Upper lobe of left lung (tissue), 6 donors: ENCODE data around the gene PRR30. TPM values are rescaled to one million over a fixed set of nuclear protein-coding genes. Genes with fewer than 3 reads are reported as not detected.

ENCODE experiments used
- ATAC-seq, 2 donors: fragments of 200-7000 bp; cut with Tn5 transposase; one replicate each; pipeline ENCODE4 v1.9.1; 2022; ENCODE audit warnings: mild to moderate bottlenecking in 2 of 2, moderate library complexity in 2 of 2; ENCODE audit not compliant: low FRiP score in 2 of 2
- DNase-seq, 2 donors: peaks; one replicate each; pipeline ENCODE4 v3.0.0-alpha.2; 2019 to 2020
- H3K27ac ChIP-seq, 4 donors: fragments of 200-600 bp; sonication (generic); one replicate each; pipeline ENCODE4 v1.5.1; 2016 to 2019
- H3K27me3 ChIP-seq, 4 donors: fragments of 200-600 bp; sonication (generic); one replicate each; pipeline ENCODE4 v1.5.1; 2017 to 2019
- H3K36me3 ChIP-seq, 4 donors: fragments of 200-600 bp; sonication (generic); one replicate each; pipeline ENCODE4 v1.5.1; 2016 to 2019
- H3K4me1 ChIP-seq, 4 donors: fragments of 200-600 bp; sonication (generic); one replicate each; pipeline ENCODE4 v1.5.1; 2018 to 2019
- H3K4me3 ChIP-seq, 4 donors: fragments of 200-600 bp; sonication (generic); one replicate each; pipeline ENCODE4 v1.5.1; 2017 to 2019; ENCODE audit warnings: mild to moderate bottlenecking in 2 of 4, moderate library complexity in 1 of 4
- H3K9me3 ChIP-seq, 4 donors: fragments of 200-600 bp; sonication (generic); one replicate each; pipeline ENCODE4 v1.5.1; 2018 to 2019
- EP300 ChIP-seq, 4 donors: sonication (generic); formaldehyde crosslinking; IDR thresholded peaks; one replicate each; pipeline ENCODE4 v1.5.1; 2017; ENCODE audit warnings: antibody characterized with exemption in 4 of 4, control low read depth in 2 of 4
- POLR2A ChIP-seq, 4 donors: fragments of 450-650 bp; IDR thresholded peaks; one replicate each; pipeline ENCODE4 v1.5.1; 2016 to 2017; ENCODE audit warnings: antibody characterized with exemption in 4 of 4, mild to moderate bottlenecking in 2 of 4
- POLR2AphosphoS5 ChIP-seq, 2 donors: sonication (generic); formaldehyde crosslinking; IDR thresholded peaks; one replicate each; pipeline ENCODE4 v1.5.1; 2017; ENCODE audit warnings: antibody characterized with exemption in 2 of 2
- WGBS, 2 donors: methylation state at CpG; one replicate each; pipeline ENCODE4 v1.1.5; 2017 to 2018; 5-methylcytosine and 5-hydroxymethylcytosine counted together
- total RNA-seq, 6 donors: library from RNA; depleted of rRNA in 4 of 6; stranded (reverse); fragments of >200 nt in 4 of 6; gene quantifications; one replicate each; pipeline versions ENCODE4 v1.1.0 to v1.2.1, GENCODE V29; 2016 to 2021
- TF ChIP-seq, protein P1 (sequence below), 6 experiments: fragments of 450-650 bp in 4 of 6; fragments of 200-600 bp in 2 of 6; sonication (generic) in 2 of 6; IDR thresholded peaks; one replicate each; pipeline ENCODE4 v1.5.1; 2016 to 2019; ENCODE audit warnings: antibody characterized with exemption in 6 of 6
- donor health status: DM: no; HTN: no; CAD: no; lungs with moderate emphysema.
- donor health status: DM: no; HTN: yes; CAD: no; lungs with severe emphysema.

PRR30 gene
- total RNA-seq, 6 donors from 2014 or later: not detected

DNA sequence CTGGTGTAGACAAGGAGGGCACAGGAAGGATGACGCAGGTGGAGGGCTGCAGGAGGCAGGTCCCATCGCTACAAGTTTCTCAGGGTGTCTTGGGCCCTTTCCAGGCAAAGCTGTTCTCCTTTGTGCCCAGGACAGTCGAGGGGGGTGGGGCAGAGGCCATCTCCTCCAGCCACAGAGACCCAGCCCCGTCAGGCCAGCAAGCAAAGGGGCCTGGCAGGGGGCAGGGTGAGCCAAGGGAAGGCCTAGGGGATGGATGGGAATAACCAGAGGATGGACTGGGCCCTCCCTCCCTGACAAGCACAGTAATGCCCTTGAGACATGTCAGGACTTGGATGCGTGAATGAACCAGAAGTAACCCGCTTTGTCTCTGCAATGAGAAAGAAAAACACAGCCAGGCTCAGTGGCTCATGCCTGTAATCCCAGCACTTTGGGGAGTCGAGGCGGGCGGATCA, 15.9 kb upstream of the PRR30 start:
- Histone ChIP-seq H3K36me3 (no peaks in the 10 kb centered on the region), H3K27me3 (no peaks in the 10 kb centered on the region), H3K4me3 (no peak overlapping the region), H3K9me3 (no peaks in the 10 kb centered on the region), H3K4me1 (no peaks in the 10 kb centered on the region), H3K27ac (no peak overlapping the region)
- ATAC-seq: no peak
- WGBS, 2 donors: 76 to 86% methylated on average over 8 to 9 of the region's 9 CpGs
- no peak for DNase-seq
- TF ChIP-seq, protein P1, sequence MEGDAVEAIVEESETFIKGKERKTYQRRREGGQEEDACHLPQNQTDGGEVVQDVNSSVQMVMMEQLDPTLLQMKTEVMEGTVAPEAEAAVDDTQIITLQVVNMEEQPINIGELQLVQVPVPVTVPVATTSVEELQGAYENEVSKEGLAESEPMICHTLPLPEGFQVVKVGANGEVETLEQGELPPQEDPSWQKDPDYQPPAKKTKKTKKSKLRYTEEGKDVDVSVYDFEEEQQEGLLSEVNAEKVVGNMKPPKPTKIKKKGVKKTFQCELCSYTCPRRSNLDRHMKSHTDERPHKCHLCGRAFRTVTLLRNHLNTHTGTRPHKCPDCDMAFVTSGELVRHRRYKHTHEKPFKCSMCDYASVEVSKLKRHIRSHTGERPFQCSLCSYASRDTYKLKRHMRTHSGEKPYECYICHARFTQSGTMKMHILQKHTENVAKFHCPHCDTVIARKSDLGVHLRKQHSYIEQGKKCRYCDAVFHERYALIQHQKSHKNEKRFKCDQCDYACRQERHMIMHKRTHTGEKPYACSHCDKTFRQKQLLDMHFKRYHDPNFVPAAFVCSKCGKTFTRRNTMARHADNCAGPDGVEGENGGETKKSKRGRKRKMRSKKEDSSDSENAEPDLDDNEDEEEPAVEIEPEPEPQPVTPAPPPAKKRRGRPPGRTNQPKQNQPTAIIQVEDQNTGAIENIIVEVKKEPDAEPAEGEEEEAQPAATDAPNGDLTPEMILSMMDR (IDR thresholded peaks at IDR 0.05): no peak
- TF ChIP-seq POLR2A (IDR thresholded peaks at IDR 0.05): no peak
- no peak for TF ChIP-seq EP300 (IDR thresholded peaks at IDR 0.05)
- TF ChIP-seq POLR2AphosphoS5 (IDR thresholded peaks at IDR 0.05): no peak

DNA sequence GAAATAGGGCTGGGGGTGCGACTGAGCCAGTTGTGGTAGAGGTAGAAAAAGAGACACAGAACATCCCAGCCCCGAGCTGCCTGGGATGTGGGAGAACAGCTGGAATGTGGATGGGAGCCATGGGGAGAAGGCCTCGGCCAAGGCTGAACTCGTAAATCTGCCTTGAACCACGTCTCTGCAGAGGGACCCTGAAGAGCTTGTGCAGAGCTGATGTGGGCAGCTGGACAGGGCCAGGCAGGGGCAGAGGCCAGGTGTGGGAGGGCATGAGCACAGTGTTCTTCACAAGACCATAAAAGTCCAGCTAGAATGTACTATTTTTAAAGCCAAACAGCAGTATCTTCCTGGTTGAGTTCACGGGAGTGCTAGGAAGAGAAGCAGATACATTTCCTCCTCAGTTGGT, 15.3 kb upstream of the PRR30 start:
- H3K27ac ChIP-seq: no peak overlapping the region
- TF ChIP-seq EP300 (IDR thresholded peaks at IDR 0.05) (no peak), POLR2A (IDR thresholded peaks at IDR 0.05) (no peak), POLR2AphosphoS5 (IDR thresholded peaks at IDR 0.05) (no peak)
- TF ChIP-seq, protein P1 (IDR thresholded peaks at IDR 0.05): no peak
- no peaks in the 10 kb centered on the region for H3K9me3 ChIP-seq
- no peaks in the 10 kb centered on the region for H3K36me3 ChIP-seq
- H3K27me3 ChIP-seq: no peaks in the 10 kb centered on the region
- no peak overlapping the region for H3K4me3 ChIP-seq
- H3K4me1 ChIP-seq: no peaks in the 10 kb centered on the region
- no peak for DNase-seq
- WGBS, 2 donors: 79 to 90% methylated on average over 6 of the region's 6 CpGs
- ATAC-seq: no peak

- TF ChIP-seq POLR2A (IDR thresholded peaks at IDR 0.05) (no peak), EP300 (IDR thresholded peaks at IDR 0.05) (no peak), POLR2AphosphoS5 (IDR thresholded peaks at IDR 0.05) (no peak)
- TF ChIP-seq, protein P1 (IDR thresholded peaks at IDR 0.05): no peak
- no peak for DNase-seq
- Histone ChIP-seq H3K27me3 (no peaks in the 10 kb centered on the region), H3K4me1 (no peaks in the 10 kb centered on the region), H3K4me3 (no peak overlapping the region), H3K27ac (no peak overlapping the region), H3K9me3 (no peaks in the 10 kb centered on the region), H3K36me3 (no peaks in the 10 kb centered on the region)
- 79 to 80% methylated on average over 2 of the region's 2 CpGs for WGBS, 2 donors
- ATAC-seq: no peak
Observed at GRCh38 chr2:27152796-27153464, 13.7 kb upstream of the PRR30 start.

DNA sequence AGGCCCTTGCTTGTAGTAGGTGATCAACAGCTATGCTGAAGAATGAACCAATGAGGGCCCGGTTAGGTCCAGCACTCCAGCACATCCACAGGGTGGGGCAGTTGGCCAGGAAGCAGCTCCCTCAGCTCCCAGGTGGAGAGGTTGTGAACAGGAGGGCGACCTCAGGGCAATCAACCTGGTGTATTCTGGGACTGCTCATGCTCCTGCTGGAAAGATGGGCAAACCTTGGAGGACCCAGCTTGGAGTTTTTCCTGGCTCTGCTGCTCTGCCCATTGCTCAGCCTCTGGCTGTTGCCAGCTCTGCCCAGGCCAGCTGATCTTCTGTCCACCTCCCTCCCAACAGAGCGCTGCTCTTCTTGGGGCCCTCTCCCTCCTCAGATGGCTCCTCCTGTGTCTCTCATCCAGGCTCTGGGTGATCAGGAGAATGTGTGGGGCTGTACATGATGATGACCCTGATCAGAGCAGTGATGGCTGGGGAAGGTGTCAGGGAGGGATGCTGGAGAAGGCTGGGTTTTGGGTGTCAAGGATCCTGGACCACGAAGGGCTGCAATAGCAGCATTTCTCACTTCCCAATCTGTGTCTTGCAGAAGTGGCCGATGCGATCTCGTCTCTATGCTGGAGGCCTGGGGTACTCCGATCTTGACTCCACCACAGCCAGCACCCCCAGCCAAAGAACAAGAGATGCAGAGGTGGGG, 13.0 kb upstream of the PRR30 start:
- H3K27me3 ChIP-seq: no peaks in the 10 kb centered on the region
- TF ChIP-seq POLR2A (IDR thresholded peaks at IDR 0.05): no peak
- 74 to 88% methylated on average over 8 of the region's 8 CpGs for WGBS, 2 donors
- no peaks in the 10 kb centered on the region for H3K36me3 ChIP-seq
- DNase-seq (no peak), ATAC-seq (no peak)
- H3K4me1 ChIP-seq: no peaks in the 10 kb centered on the region
- H3K9me3 ChIP-seq: no peaks in the 10 kb centered on the region
- H3K27ac ChIP-seq: no peak overlapping the region
- no peak overlapping the region for H3K4me3 ChIP-seq

DNA sequence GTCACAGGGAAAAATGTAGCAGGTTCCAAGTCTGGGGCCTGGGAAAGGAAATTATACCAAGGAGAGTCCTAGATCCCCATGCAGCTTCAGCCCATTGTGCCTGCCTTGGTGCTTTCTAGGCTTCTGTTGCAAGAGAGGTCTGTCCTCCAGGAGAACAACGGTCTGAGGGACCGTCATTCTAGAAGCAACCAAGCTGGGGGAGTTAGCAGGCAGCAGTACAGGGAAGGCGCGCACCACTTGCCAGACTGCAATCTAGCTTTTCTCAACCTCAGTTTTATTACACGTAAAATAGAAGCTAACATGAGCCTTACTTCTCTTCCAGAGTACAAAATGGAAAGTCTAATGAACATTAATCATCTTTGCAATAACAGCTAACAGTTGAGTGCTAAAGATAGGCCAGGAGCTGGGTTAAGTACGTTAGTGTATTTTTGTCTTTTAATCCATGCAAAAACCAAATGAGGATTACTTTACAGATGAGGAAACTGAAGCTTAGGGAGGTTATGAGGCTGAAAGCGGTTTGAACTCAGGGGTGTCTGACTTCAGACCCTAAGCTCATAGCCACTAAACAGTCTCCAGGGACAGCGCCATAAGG, 11.5 kb upstream of the PRR30 start:
- H3K27me3 ChIP-seq: no peaks in the 10 kb centered on the region
- no peaks in the 10 kb centered on the region for H3K36me3 ChIP-seq
- no peaks in the 10 kb centered on the region for H3K9me3 ChIP-seq
- no peak overlapping the region for H3K4me3 ChIP-seq
- ATAC-seq: no peak
- TF ChIP-seq POLR2AphosphoS5 (IDR thresholded peaks at IDR 0.05) (no peak), EP300 (IDR thresholded peaks at IDR 0.05) (no peak), POLR2A (IDR thresholded peaks at IDR 0.05) (no peak)
- TF ChIP-seq, protein P1 (IDR thresholded peaks at IDR 0.05): no peak
- DNase-seq: no peak
- 87 to 90% methylated on average over 8 of the region's 8 CpGs for whole genome bisulfite sequencing, 2 donors
- H3K27ac ChIP-seq: no peak overlapping the region
- H3K4me1 ChIP-seq: no peaks in the 10 kb centered on the region
